Fibroblast of skin of abdomen (primary cell): ENCODE data around the gene AGPS.

Experiments used
- DNase-seq: peaks from one replicate; pipeline ENCODE4 v3.0.0-alpha.2; 2013

AGPS gene

GRCh38 chr2:177552422-177553175, 160.0 kb downstream of the AGPS start:
- DNase-seq, result peak; percentile 89

DNA sequence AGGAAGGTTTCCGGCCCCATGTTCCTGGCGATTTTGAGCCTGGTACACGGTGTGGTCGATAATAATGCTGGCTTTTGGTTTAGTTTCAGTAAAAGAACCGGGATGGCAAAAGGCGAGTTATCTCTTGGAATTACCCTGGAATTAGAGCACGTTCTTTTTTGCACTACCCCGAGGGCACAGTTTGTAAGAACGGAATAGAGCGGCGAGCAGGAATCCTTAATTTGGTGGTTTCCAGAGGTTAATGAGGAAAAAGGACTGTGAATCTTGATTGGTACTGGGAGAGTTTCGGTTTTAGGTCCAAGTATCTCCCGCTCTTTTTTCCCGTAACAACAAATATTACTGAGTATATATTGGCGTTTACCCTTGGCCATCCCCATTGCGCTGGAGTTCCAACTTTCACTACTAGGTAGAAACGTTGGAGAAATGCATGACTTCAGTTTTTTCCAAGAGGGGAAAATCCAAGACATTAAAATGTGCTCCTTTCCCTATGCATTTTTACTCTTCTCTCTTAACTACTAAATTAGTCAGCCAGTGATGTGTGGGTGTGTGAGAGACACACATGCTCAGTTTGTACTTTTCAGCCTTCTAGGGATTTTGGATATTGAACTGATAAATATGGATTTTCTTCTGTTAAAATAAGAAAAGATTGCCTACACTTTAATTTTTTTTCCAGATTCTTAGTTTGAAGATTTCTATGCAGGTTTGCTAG, 160.8 kb downstream of the AGPS start:
- DNase-seq, result no peak

DNA sequence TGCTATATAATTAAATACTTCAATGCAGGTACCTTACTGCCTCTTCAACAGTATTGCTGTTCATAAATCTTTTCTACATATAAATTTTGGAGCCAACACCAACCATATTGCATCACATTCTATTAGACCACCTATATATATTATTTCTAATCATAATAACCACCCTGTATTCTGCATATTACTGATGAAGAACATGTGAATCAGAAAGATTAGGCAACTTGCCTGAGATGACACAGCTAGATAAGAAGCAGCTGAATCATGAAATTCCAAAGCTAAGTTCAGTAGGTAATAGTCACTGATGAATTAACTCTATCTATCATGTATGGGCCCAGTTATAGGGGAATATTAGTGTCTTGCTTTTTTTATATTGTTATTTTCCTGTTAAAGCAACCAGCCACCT, 161.8 kb downstream of the AGPS start:
- no peak for DNase-seq

DNA sequence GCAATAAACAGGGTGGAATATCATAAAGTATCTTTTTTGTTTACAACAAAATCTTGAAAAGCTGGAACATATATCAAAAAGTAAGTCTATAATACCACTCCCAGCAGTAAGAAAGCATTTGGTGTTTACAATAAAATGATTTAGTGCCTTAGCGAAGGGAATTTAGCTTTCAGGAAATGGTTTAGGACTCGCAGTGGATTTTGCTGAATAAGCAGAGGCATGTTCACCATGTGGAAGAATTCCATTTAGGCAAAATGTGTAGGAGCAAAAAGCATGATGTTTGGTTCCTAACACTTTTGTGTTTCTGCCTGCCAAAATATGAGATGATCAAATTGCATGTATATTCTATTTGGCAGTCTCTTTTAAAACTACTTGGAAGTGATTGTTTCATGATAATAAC, 163.6 kb downstream of the AGPS start:
- peak; percentile 13 for DNase-seq

DNA sequence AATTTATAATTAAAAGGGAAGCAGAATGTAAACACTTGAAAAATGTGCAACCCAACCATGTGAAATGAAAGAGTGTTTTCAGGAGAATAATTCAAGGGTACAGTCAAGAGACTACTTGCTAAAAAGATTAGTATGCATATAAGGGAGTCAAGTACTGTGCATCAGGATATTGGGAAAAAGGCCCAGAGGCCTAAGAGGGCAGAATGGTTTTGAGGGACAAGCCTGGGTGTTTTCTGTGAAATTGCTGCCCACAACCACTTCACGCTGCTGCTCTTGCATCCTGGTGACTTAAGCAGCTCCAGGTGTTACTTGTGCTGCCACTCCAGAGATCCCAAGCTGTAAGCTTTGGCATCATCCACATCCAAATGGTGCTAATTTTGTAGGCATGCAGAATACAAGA, 165.2 kb downstream of the AGPS start:
- no peak for DNase-seq

- no peak for DNase-seq
These were observed 167.1 kb downstream of the AGPS start for GRCh38 chr2:177559638-177560037.

GRCh38 chr2:177568390-177568789, 175.8 kb downstream of the AGPS start:
- DNase-seq, result no peak

DNA sequence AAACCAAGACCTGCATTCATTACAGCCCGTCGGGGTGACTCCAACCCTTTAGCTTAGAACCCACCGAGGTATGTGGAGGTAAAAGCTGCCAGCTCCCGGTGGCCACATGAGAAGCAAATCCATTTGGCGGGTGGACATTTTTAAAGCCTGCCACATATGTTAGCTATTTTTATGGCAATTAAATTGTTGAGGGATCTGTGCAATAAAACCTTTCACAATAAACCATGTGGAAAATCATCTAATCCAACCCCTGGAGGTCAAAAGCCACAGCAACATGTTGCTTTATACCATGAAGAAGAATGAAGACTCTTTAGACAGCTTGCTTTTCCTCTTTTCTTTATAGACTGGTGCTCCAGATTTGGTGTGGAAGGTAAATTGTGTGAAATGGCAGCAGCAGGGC, 176.3 kb downstream of the AGPS start:
- DNase-seq, result no peak

- DNase-seq, result peak; percentile 50
These were observed 179.7 kb downstream of the AGPS start for GRCh38 chr2:177572236-177572671.

DNA sequence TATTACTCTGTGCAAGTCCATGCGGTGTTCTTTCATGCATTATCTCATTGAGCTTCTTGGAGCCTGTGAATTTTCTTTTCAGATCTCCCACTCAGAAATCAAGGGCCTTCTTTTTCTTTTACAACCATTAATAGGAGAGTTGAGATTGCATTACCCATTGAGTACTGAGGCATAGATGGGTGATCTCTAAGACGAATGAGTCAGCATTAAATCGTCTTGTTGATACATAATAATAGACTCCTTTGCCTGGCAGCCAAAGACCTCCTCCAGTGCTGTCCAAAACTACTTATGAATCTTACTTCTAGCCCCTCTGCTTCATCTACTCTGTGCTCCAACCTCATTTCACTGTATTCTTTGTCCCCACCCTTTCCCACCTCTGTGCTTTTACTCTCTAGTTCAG, 180.5 kb downstream of the AGPS start:
- no peak for DNase-seq

DNA sequence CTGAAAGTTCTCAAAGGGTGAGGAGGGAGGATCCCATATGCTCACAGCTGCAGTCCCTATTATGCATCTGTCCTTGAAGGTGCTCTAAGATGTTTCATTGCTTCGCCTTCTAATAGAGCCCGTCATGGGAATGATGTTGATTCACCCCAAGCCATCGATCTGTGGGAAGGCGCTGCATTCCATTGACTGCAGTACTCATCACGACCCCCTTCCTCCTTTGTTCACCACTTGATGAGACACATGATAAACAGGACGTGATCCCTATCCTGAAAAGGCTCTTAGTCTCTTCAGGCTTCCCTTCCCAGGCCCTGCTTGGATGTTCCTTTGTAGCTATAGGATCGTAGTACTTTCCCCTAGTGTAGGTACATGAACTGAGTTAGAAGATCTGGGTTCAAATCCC, 181.8 kb downstream of the AGPS start:
- no peak for DNase-seq

DNA sequence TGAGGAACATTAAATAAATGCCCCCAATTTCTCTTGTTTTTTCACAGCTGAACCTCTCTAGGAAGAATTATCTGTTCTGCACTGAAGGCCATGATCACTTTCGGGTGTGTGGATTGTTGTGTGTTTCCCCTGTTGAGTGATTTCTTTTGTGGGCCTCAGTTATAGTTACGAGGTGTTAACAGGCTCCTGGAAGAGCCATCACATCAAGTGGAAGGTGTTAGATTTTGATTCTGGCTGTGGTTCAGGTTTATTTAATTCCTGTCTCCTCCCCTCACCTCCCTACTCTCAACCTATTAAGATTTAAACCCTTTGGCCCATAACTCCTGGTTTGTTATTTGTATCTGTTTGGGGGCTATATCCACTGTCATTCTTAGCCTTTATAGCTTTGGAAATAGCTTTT, 182.8 kb downstream of the AGPS start:
- no peak for DNase-seq

DNA sequence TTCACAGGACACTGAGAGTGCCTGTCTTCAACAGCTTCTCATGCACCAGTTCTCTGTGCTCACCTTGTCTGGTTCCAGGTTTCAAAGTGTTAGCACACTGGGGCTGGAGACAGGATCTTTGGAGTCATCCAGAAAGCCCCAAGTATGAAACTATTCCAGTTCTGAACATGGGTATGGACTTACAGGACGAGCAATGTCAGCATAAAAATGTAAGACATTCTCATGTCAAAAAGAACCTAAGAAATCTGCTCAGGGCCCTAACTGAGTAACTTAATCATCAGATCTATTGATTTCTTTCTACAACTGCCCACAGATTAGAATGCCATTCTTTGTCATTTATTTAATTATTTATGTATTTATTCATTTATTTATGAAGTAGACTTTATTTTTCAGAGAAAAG, 184.5 kb downstream of the AGPS start:
- DNase-seq, result no peak

GRCh38 chr2:177578454-177578853, 185.9 kb downstream of the AGPS start:
- DNase-seq, result no peak

GRCh38 chr2:177579486-177580036, 187.0 kb downstream of the AGPS start:
- DNase-seq, result peak; percentile 72

DNA sequence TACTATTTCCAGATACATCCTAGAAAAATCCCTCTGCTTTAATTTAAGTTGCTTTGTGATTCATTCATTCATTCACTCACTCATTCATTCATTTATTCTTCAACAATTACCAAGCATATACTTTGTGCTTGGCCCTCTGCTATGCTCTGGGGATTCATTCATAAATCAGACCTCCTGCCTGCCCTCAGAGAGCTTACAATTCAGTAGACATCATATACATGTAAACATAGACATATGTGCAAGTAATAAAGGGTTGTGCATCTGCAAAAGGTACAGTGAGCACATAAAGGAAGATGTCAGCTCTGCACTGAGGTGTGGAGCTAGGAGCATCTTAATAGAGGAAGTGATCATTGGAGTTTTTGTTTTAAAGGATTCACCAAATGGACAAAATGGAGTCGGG, 189.4 kb downstream of the AGPS start:
- no peak for DNase-seq

DNA sequence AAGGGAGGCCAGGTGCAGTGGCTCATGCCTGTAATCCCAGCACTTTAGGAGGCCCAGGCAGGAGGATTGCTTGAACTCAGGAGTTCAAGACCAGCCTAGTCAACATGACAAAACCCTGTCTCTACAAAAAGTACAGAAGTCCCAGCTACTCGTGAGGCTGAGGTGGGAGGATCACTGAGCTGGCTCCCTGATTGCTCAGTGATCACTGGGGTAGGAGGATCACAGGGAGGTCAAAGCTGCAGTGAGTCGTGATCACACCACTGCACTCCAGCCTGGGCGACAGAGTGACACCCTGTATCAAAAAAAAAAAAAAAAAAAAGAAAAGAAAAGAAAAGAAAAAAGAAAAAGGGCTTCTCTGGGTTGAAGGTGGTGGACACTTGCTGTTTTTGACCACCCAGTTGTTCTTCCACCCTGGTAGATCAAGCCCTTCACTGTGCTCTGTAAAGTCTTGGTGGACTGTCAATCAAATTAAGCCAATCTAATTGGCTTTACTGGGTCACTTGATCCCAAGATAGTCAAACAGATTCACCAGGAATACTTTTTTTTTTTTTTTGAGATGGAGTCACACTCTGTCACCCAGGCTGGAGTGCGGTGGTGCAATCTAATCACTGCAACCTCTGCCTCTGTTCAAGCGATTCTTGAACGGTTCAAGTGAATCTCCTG, 191.6 kb downstream of the AGPS start:
- no peak for DNase-seq

DNA sequence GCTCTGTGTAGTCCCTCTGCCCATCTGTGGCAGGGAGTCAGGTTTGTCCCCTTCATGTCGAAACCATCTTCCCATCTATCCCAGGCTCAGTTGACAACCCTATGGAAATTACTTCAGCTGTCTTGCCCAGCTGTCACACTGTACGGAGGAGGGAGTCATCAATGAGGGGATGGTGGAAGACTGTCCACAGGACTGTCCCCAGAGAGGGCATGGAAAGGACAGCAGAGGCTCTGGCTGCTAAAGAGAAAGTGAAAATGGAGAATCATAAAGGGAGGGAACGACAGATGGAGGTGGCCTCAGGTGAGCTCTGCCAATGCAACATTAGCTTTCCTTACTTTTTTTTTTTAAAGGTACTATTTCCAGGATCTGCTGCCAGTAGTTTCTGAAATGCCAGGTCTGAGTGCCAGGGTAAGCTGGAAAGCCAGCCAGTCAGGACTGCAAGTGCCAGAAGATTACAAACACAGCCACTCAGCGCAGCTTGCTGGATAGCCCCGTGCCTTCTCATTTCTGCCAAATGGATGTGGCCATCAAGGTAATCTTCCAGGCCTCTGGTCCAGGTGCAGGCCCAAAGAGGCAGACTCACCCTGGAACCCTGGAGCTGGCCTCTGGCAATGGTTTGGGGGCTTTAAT, 192.8 kb downstream of the AGPS start:
- no peak for DNase-seq

- no peak for DNase-seq
These were observed 193.6 kb downstream of the AGPS start for GRCh38 chr2:177586154-177586553.

DNA sequence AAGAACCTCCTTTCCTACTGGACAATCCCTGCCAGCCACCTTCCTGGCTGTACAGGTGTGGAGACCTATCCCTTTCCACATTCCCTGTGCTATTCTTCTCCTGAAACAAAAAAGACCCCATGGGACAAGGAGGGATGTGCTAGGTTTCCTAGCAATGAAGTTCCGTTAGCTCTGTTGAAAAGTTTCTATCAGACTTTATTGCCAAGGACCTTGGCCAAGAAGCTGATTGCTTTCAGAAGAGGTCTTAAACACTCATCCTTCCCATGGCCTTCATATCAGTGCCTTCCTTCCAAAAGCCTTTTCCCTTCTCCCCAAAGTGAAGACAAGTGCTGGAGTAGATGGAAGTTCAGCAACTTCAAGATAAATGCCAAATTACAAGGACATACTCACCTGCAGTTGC, 194.8 kb downstream of the AGPS start:
- DNase-seq, result no peak

DNA sequence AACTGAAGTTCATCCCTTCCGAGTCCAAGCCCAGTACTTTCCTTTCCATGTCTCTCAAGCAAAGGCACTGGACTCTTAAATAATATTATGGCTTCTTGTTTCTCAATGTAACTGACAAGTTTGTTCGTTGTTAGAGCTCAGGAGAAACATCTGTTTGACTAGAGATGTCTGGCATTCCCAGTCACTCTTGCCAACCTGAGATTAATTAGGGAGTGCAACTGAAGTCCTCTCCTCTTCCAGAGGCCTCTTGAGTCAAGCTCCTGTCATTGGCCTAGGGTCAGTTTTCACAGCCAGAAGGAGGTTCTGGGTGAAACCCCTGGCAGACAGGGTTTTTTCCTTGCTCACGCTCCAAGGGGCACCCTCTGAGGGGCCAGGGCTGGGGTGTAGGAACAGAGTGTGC, 196.1 kb downstream of the AGPS start:
- DNase-seq, result no peak

DNA sequence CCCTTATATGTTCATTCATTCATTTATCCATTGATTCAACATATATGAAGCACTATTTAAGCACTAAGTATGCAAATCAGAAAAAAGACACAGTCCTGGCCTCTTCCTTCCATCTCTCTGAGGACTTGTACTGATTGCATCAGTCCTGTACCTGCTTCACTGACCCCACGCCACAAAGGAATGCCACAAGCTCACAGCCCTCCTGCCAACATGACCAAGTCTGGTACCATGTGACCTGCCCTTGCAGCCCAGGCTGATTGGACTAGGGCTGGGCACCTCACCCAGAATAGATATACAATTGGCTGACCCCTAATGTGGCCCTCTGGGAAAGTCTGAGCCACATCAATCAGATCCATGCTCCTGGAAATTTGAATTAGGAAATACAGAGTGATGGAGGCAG, 196.6 kb downstream of the AGPS start:
- no peak for DNase-seq

- no peak for DNase-seq
These were observed 199.8 kb downstream of the AGPS start for GRCh38 chr2:177592397-177592796.
